ENCODE results near the gene UGT1A1.

The UGT1A1 gene

DNA sequence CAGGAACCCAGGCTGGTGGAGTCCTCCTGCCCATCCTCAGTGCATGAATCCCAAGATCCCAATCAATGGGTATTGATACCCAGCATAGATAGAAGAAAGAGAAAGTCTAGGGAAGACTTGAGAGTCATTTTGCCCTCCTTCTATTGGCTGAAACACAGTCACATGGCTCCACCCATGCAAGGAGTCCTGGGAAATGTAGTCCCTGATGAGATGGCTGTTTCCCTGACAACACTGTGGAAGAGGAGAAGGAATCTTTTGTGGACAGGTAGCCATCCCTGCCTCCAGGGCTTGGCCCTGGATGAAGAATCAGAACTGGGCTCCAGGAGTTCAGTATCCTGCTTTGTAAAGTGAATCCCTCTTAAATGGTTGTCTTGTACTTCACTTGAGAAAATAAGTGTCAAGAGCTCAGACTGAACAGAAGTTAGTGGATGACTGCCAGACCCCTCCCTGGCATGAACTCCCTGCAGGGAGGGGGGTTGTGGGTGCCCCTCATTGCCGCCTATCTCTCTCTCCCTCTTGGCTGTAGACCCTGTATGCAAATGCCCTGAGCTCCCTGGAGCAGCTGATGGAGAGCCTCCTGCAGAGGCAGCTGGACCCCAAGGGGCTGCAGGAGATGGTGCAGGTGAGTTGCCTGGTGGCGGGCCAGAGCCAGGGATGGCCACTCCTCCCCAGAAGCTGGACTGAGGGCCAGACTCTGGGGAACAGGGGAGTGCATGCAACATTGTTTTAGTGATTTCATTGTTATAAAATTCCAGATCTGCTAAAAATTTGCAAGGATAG lies 54.2 kb downstream of the UGT1A1 start:
- no peak for DNase-seq (ENCODE audit: extremely low read depth in 1 of 2, low read depth in 1 of 2)

GRCh38 chr2:233815861-233816260 lies 55.8 kb downstream of the UGT1A1 start:
- no peak for DNase-seq (ENCODE audit: extremely low read depth in 1 of 2, low read depth in 1 of 2)

- DNase-seq (ENCODE audit: extremely low read depth in 1 of 2, low read depth in 1 of 2), result no peak
These were observed 56.3 kb downstream of the UGT1A1 start for GRCh38 chr2:233816334-233816733.

GRCh38 chr2:233816771-233817170 lies 56.7 kb downstream of the UGT1A1 start:
- no peak for DNase-seq (ENCODE audit: extremely low read depth in 1 of 2, low read depth in 1 of 2)

DNA sequence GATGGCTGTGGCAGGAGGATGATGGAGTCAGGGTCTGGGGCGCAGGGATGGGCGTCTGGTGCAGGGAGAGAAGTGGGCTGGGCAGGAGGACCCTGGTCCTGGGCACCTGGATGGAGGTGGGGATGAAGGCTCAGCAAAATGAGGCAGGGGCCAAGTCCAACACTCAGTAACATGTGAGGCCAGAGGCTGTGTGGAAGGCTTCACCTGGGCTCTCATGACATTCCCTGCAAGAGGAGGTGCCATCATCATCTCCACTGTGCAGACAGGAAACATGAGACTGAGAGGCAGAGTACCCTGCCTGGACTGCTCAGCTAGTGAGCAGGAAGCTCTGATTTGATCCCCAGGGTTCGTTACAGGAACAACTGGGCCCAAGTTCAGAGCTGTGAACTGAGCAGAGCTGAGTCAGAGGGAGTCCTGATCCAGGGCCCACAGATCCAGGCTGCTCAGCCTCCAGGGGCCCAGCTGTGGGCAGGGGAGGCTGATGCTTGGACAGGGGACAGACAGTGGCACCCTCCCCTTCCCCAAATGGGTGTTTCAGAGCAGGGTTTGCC lies 57.4 kb downstream of the UGT1A1 start:
- DNase-seq (ENCODE audit: extremely low read depth in 1 of 2, low read depth in 1 of 2), result no peak

DNA sequence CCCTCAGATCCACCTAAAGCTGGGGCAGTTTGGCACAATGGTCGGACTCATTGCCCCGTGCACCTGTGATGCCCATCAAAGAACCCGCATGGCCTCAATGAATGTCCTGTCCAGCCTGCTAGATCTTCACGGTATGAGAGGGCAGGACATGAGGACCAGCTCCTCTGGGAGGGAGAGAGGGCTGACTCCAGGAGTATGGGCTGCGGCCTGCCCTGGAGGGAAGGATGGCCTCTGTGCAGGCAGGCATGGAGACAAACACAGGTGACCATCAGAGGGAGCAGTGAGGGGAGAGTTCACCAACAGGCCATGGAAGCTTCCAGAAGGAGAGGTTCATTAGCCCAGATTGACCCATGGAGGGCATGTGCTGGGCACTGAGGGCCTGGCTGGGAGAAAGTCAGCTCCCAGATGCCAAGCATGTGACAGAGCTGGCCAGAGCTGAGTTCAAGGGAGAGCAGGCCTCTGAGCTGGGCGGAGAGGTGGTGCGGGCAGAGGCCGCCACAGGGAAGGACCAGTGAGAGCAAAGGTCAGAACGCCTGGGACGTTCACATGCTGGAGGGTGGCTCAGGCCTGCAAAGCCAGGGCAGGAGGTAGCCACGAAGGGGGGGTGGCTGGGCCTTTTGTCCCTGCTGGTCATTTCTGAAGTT lies 58.0 kb downstream of the UGT1A1 start:
- DNase-seq (ENCODE audit: extremely low read depth in 1 of 2, low read depth in 1 of 2), result no peak

DNA sequence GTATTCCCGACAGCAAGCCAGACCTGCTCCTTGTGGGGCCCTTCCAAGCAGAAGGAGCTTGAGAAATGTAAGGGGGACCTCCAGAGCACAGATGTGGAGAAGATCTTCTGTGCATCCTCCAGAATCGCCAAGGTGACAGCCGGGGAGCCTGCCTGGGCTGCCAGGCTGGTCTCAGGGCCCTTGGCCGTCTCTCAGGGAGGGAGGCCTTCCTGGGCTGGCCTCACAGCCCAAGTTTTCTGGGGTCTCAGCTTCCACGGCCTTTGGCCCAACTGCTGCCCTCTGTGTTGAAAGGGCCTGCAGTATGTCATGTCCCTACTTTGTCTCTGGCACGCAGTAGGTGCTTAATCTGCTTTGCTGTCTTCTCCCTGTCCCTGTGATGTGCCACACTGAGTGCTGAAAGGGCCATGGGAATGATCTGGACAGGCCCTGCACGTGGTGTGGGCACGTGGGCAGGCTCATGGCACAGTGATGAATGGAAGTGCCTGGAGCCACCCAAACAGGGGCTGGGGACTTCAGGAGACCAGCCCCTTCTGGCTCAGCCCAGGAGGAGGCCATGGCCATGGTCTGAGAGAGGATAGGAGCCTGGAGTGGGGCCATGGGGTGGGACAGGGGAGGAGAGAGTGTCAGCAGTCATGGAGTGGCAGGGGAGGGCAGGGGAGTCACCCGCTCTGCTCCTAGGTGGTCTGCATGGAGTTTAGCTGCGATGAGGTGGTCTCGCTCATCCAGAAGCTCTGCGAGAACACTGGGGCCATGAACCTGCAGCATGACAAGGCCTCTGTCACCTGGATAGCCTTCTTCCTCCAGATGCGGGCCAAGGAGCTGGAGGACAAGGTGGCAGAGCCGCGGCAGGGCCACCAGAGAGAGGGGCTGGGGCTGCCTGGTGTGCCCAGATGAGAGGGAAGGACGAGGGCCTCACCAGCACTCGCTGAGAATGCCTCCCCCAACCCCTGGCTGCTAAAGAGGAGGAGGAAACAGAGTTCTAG lies 58.9 kb downstream of the UGT1A1 start:
- no peak for DNase-seq (ENCODE audit: extremely low read depth in 1 of 2, low read depth in 1 of 2)

GRCh38 chr2:233819884-233820773 lies 60.1 kb downstream of the UGT1A1 start:
- DNase-seq (ENCODE audit: extremely low read depth in 1 of 2, low read depth in 1 of 2), result no peak

GRCh38 chr2:233820774-233821105 lies 60.7 kb downstream of the UGT1A1 start:
- DNase-seq (ENCODE audit: extremely low read depth in 1 of 2, low read depth in 1 of 2), result no peak

- no peak for DNase-seq (ENCODE audit: extremely low read depth in 1 of 2, low read depth in 1 of 2)
These were observed 61.1 kb downstream of the UGT1A1 start for GRCh38 chr2:233821196-233821595.

GRCh38 chr2:233821709-233822100 lies 61.6 kb downstream of the UGT1A1 start:
- no peak for DNase-seq (ENCODE audit: extremely low read depth in 1 of 2, low read depth in 1 of 2)

GRCh38 chr2:233822101-233822771 lies 62.2 kb downstream of the UGT1A1 start:
- no peak for DNase-seq (ENCODE audit: extremely low read depth in 1 of 2, low read depth in 1 of 2)

Data from activated CD8-positive, alpha-beta memory T cell treated with anti-CD3 and anti-CD28 coated beads for 1 hour (primary cell).